DND-41 (cell line): Measurements from ENCODE around the gene MAN1B1.

Experiments used
- CTCF ChIP-seq: IDR thresholded peaks from 2 replicates; pipeline ENCODE4 v1.5.1; 2012; ENCODE audit warnings: borderline replicate concordance, low read length, moderate library complexity, mild to moderate bottlenecking; ENCODE audit not compliant: poor library complexity, severe bottlenecking; ENCODE audit errors: extremely low read depth
- EZH2 ChIP-seq: IDR thresholded peaks from 3 replicates; pipeline ENCODE4 v1.6.1; 2012; ENCODE audit warnings: borderline replicate concordance, low read depth, mild to moderate bottlenecking, moderate library complexity, low read length, inconsistent platforms; ENCODE audit not compliant: severe bottlenecking

GRCh38 chr9:137149363-137149762 is 62.6 kb downstream of the MAN1B1 start:
- TF ChIP-seq CTCF (no peak), EZH2 (no peak)
